Cardiac fibroblast (primary cell): ENCODE data around the gene CAMTA1.

Experiments used
- DNase-seq, 2 donors: peaks; one replicate each; pipeline versions ENCODE4 v3.0.0 to v3.0.0-alpha.2; 2010; ENCODE audit warnings: low read depth in 2 of 2
- H3K4me3 ChIP-seq, 2 donors: replicated peaks in 1 of 2; 1 replicate in 1 of 2; 2 replicates in 1 of 2; pipeline ENCODE4 v1.5.1; 2011; ENCODE audit warnings: low read depth in 2 of 2, low read length in 2 of 2, mild to moderate bottlenecking in 2 of 2, moderate library complexity in 1 of 2
- TF ChIP-seq, protein P1 (sequence below): IDR thresholded peaks from one replicate; pipeline ENCODE4 v1.5.1; 2011; ENCODE audit warnings: low read depth, mild to moderate bottlenecking, low read length, inconsistent platforms

The CAMTA1 gene

DNA sequence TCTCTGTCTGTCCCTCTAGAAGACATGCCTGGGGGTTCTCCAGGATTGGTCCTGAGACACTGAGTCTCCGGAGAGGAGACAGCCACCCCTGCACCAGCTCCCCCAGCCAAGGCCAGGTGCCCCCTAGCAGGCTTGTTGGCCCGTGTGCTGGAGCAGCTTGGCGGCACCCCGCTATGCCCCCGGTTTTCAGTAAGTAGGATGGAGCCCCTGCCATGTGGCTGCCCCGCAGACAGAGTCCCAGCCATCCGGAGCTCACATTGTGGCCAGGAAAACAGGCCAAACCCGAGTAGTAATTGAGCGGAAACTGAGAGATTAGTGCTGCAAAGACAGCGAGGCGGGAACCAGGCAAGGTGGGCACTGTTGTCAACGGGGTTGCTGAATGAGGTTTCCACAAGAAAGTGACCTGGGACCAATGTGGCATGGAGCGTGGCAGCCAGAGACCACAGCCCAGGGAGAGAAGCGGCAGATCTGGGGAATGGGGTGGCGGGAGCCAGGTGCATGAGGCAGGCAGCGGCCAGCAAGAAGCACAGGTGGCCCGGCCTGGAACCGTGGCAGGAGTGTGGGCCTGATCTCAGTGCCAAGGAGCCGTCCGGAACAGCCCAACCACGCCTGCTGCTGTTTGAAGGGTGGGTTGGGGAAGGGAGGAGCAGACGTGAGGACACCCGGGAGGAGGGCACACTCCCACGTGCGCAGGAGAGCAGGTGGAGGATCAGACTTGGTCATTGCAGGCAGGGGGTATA is 848.4 kb downstream of the CAMTA1 start:
- TF ChIP-seq, protein P1, sequence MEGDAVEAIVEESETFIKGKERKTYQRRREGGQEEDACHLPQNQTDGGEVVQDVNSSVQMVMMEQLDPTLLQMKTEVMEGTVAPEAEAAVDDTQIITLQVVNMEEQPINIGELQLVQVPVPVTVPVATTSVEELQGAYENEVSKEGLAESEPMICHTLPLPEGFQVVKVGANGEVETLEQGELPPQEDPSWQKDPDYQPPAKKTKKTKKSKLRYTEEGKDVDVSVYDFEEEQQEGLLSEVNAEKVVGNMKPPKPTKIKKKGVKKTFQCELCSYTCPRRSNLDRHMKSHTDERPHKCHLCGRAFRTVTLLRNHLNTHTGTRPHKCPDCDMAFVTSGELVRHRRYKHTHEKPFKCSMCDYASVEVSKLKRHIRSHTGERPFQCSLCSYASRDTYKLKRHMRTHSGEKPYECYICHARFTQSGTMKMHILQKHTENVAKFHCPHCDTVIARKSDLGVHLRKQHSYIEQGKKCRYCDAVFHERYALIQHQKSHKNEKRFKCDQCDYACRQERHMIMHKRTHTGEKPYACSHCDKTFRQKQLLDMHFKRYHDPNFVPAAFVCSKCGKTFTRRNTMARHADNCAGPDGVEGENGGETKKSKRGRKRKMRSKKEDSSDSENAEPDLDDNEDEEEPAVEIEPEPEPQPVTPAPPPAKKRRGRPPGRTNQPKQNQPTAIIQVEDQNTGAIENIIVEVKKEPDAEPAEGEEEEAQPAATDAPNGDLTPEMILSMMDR: no peak
- no peak overlapping the region for H3K4me3 ChIP-seq
- DNase-seq: no peak

DNA sequence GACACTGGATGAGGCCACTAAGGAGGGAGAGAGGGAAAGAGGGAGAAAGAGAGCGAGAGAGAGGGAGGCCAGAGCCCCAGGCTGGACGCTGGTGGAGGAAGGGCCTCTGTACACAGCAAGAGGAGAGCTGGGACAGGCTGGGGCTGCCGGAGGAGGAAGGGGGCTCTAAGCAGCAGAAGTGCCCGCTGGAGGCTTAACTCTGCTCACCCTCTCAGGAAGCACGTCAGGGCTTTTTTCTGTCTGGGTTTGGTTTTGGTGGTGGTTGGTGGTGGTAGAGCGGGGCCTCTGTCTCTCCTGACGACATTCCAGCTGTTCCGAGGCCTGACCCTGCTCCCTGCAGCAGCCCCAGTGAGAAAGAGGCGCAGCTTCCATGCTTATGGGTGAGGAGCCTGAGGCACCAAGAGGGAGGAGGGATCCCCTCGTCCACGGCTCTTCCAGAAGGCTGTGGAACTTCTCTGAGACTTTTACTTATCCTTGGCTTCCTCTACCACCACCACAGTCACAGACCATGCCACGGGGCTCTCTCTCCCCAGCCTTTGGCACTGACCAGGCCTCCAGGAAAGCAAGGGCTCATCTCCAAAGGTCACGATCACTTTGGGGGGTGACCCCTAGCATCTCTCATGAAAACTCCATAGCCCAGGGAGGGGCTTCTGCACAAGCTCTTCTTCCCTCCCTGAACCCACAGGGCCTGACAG is 849.4 kb downstream of the CAMTA1 start:
- no peak for DNase-seq
- TF ChIP-seq, protein P1: no peak
- no peak overlapping the region for H3K4me3 ChIP-seq

DNA sequence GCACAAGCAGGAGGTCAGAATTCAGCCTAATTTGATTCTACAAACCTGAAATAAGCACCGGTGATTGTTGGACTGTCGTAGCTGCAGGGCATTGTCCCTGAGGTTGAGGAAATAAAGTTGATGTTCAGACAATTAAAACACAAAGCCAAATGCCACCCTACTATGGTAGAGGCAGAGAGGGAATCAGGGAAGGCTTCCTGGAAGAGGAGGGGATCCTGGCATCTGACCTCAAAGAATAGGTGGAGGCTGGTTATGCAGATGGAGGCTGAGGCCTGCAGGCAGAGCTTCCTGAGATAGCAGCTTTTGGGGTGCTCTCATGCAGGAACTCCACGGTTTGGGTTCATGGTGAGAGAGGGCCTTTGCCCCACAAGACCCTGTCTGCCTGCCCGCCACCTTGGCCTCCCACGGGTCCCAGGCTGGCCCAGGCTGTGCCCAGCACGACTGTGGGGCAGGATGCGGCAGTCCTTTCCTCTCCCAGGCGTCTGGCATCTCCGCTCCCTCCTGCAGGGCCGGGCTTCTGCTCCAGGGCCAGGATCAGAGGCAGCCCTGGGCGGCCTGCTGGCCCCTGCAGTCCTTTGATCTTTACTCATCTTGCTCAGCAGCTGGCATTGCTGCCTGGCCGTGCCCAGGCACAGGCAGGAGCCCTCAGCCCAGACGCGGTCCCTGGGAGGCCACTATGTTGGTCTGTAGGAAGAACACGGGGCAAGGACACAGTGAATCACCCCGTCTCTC is 851.7 kb downstream of the CAMTA1 start:
- DNase-seq: no peak
- TF ChIP-seq, protein P1: no peak
- no peak overlapping the region for H3K4me3 ChIP-seq

DNA sequence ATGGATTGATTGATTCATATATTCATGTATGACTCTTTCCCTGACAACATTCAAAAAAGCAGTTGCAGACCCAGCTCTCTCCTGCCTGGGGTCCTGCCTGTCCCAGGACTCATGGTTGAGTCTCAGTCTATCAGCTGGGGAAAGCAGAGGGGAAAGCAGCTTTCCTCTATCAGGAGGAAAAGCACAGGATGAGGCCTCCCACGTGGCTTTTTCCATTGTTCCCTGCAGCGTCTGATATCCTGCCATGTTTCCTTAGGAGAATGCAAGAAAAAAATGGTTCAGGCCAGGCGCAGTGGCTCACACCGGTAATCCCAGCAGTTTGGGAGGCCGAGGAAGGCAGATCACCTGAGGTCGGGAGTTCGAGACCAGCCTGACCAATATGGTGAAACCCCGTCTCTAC is 852.8 kb downstream of the CAMTA1 start:
- TF ChIP-seq, protein P1: no peak
- DNase-seq: peak in 1 of 2 donors; percentile 13
- H3K4me3 ChIP-seq: no peak overlapping the region

DNA sequence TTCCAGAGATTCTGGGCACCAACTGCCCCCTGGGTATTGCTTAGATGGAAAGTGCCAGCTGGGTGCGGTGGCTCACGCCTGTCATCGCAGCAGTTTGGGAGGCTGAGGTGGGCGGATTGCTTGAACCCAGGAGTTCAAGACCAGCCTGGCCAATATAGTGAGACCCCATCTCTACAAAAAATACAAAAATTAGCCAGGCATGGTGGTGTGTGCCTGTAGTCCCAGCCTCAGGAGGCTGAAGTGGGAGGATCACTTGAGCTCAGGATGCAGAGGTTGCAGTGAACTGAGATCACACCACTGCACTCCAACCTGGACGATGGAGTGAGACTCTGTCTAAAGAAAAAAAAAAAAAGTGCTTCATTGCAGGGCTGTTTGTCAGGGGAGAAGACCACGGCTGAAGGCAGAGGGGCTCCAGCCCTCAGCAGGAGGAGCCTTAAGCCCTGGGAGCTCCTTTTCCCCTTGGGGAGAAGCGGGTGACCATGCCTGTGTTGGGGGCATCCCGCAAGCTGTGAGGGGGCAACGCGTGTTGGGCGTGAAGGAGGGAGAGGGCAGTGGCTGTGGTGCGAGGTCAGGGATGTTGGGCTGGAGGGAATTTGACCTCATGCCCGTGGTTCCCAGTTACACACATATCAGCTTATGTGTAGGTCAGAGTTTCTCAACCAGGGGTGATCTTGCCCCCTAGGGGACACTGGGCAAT is 854.3 kb downstream of the CAMTA1 start:
- DNase-seq: no peak
- H3K4me3 ChIP-seq: no peak overlapping the region
- TF ChIP-seq, protein P1: no peak

DNA sequence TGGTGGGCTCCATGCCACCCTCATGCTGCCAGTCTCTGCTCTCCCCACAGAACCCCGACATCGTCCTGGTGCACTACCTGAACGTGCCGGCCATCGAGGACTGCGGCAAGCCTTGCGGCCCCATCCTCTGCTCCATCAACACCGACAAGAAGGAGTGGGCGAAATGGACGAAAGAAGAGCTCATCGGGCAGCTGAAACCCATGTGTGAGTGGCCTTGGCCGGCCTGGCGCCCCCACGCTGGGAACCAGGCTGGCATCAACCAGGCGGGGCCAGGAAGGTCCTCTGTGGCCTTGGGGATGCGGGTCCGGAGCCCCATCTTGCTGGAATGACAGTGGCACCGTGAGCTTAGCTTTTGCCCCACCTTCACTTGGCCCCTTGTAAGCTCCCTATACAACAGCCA is 855.1 kb downstream of the CAMTA1 start:
- H3K4me3 ChIP-seq: no peak overlapping the region
- TF ChIP-seq, protein P1: no peak
- no peak for DNase-seq
